GM12801 (cell line): ENCODE data around the gene SORCS2.

Source experiments
- CTCF ChIP-seq: IDR thresholded peaks from one replicate; pipeline ENCODE4 v1.5.1; 2011; ENCODE audit warnings: control low read depth; ENCODE audit not compliant: insufficient read length; ENCODE audit errors: extremely low read depth

Gene SORCS2

GRCh38 chr4:7301126-7301785 is 108.9 kb downstream of the SORCS2 start:
- no peak for TF ChIP-seq CTCF

GRCh38 chr4:7301846-7302630 is 109.7 kb downstream of the SORCS2 start:
- TF ChIP-seq CTCF, result no peak

GRCh38 chr4:7302781-7303404 is 110.6 kb downstream of the SORCS2 start:
- TF ChIP-seq CTCF, result no peak

- TF ChIP-seq CTCF, result no peak
Measured at GRCh38 chr4:7303561-7303960, 111.2 kb downstream of the SORCS2 start.

- TF ChIP-seq CTCF, result no peak
Measured at GRCh38 chr4:7304436-7304835, 112.1 kb downstream of the SORCS2 start.

GRCh38 chr4:7306021-7306965 is 114.0 kb downstream of the SORCS2 start:
- no peak for TF ChIP-seq CTCF
